LoVo (cell line): ENCODE data around the gene TNFSF4.
"Not testable (repeated sequence)": the region's sequence is repeated elsewhere in the genome, so short reads cannot be mapped to it uniquely, and the experiment has no call there.

Experiments
- DNase-seq: peaks from one replicate; pipeline ENCODE4 v3.0.0-alpha.2; 2016; ENCODE audit warnings: low spot score

TNFSF4 gene, protein sequence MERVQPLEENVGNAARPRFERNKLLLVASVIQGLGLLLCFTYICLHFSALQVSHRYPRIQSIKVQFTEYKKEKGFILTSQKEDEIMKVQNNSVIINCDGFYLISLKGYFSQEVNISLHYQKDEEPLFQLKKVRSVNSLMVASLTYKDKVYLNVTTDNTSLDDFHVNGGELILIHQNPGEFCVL

DNA sequence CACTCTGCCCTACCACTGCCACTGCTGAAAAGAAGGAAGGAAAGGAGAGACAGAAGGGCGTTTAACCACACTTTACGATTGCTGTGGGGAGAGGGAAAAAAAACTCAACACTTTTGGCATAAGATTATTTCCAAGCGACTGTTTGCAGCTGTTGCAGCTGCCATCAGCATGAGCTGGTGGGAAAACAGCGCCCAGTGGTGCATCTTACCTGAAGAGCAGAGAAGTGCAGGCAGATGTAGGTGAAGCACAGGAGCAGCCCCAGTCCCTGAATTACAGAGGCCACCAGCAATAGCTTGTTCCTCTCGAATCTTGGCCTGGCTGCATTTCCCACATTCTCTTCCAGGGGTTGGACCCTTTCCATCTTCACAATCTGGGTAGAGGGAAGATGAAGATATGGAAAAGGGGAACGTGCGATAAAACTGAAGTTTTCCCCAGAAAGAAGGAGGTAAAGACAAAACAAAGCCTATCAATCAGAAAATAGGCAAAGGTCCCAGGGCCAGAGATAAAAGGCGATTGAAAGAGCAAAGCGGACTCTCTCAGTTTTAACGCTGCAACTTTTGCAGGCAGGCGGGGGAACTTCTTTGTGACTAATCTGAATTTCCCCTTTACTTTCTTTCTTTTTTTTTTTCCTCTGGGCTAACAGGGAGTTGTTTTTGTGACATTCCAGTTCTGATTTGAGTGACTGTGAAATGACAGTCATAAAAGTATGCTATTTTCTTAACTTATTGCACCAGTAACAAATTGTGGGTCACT is at the start of gene TNFSF4:
Gene TNFSF4 (minus strand): TSS at position 516 of the 753 bp plus-strand sequence. CDS start 155 bp downstream, at position 361.
- no peak for DNase-seq

DNA sequence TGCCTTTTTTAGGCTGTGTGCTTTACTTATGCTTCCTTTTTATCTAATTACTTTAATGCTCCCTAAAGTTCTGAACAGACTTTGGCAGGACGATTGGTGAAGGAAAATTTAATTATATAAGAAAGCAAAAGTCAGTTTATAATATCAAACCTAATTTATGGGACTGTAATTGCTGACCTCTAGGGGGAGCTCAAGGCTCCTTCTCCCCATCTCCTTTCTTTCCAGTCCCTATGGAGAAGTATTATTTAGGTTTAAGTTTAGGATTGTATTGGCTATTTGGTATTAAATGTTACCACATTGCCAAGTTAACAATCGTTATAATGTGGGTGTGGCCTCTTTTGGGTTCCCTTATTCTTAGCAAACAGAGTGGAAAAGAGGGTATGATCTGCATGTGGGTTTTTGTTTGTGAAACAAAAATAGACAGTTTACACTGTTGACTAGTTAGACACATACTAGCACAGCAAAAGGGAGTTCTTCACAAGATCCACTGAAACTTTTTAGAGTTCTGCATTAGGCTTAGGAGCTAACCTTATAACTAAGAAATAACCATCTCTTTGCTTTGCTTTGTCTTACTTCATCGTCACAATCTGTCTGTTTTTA is 48.2 kb upstream of the TNFSF4 start:
- peak; percentile 41 for DNase-seq

DNA sequence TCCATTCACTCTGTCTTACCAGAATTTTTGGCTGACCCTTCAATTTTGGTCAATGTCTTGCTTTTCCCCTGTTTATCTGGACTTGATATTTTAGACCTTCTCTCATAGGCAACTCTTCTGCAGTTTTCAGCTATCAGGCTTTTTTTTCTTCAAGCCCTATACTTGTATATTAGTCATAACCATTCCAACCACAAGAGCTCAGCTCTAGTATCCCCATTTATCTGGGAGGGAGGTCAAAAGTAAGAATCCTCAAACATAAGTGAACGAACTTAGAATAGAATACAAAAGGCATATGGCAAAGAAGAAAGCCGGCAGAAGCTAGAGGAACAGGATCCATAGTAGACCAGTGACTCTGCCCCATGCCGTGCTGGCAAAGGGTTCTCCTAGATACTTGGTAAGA is 45.9 kb upstream of the TNFSF4 start:
- no peak for DNase-seq

DNA sequence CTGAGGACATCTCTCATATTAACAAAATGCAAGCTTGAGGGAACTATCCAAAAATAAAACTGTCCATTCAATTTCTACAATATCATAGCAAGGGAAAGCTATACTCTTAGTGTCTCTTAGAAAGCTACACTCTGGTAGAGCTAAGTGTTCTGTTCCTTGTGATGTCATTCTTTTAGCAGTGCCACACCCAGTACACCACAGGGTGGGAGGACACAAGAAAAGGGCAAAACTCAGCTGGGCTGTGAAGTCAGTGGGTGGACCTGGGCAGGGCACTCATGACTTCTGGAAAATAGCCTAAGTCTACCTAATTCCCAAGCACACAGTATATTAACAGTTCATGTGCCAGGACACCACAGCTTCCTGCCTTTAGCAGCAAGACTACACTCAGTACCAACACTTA is 42.2 kb upstream of the TNFSF4 start:
- DNase-seq: peak; percentile 4

DNA sequence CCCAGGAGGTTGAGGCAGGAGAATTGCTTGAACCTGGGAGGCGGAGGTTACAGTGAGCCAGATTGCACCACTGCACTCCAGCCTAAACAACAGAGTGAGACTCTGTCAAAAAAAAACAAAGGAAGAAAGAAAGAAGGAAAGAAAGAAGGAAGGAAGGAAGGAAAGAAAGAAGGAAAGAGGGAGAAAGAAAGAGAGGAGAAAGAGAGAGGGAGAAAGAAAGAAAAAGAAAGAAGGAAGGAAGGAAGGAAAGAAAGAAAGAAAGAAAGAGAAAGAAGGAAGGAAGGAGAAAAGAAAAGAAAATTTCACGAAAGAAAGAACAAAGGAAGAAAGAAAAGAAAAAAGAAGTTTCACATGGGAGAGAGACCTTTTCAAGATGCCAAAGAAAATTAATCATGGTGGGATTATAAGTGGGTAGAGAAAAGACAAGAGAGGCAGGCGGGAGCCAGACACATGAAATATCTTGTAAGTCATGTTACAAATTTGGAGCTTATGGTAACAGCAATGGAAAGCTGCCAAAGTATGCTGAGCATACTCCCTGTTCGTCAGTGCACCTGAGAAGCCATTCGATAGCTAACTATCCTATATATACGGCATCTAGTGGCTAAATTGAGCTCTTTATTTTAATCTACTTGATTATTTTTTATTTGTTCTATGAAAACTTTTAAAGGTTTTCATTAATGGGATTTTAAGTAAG is 41.3 kb upstream of the TNFSF4 start:
- DNase-seq: no peak

DNA sequence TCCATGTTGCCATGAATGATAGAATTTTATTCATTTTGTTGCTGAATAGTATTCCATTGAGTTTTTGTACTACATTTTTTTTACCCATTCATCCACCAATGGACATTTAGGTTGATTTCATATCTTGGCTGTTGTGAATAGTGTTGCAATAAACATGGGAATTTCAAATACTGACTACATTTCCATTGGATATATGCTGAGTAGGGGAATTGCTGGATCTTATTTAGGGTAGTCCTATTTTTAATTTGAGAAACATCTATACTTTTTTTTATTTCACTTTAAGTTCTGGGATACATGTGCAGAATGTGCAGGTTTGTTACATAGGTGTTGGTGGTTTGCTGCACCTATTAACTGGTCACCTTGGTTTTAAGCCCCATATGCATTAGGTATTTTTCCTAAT is 38.8 kb upstream of the TNFSF4 start:
- DNase-seq: no peak

DNA sequence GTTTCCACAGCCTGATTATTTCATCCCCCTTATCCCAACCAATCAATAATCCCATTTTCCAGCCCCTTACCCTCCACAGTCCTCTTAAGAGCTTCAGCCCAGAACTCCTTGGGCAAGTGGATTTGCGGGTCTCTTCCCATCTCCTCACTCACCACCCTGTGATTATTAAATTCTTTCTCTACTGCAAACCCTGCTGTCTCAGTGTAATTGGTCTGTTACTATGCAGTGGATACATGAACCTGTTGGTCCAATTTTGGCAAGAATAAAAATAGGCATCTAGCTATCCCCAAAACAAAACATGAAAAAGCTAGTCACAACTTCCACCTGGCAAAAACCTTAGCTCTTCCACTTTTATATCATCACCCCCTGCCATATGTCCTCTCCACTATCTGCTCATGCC is 36.2 kb upstream of the TNFSF4 start:
- no peak for DNase-seq

DNA sequence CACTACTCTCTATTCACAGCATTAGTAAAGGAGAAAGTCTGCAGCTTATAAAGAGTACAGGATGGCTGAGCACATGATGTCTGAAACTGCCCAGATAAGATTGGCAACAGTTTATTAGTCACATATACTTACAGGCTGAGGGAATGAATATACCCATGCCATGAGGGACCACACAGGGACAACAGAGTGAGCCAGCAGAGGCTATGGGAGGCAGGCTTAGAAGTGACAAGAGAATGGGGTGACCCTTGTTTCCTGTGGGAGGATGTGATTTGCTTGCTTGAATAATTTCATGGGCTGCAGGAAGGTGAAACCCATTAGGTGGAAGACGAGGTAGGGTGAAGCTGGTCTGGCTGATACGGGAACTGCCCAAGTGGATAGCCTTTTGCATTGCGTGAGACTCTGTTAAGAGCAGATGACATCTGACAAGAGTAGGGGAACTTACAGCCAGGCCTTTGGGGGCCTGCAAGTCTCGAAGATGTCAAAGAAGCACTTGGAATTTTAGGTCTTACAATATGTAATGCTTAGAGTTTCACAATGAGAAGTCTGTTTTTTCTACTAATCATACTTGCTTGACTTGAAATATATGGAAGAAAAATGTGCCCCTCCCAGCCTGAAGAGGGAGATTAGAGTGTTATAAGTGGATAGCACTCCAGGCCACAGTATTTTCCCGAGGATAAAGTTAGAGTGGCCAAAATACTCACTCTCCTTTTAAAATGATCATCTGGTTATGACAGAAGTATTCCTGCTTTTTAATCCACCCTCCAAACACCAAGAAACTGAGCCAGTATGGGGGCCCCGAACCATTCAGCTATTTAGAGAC is 34.6 kb upstream of the TNFSF4 start:
- no peak for DNase-seq

DNA sequence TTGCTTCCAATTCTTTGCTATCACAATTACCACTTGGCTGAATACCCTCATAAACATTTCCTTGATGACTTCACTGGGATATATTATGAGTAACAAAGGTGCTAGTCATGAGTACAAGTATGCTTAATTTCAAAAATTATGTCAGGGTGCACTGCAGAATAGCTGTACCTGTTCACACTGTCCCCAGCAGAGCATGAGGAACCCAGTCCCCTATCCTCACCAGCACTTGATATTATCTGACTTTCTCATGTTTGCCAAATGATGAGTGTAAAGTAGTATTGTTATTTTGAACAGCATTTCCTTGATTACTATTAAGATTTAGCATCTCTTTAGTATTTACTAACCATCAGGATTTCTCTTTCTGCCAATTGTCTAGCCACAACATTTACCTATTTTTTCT is 33.5 kb upstream of the TNFSF4 start:
- DNase-seq: no peak

DNA sequence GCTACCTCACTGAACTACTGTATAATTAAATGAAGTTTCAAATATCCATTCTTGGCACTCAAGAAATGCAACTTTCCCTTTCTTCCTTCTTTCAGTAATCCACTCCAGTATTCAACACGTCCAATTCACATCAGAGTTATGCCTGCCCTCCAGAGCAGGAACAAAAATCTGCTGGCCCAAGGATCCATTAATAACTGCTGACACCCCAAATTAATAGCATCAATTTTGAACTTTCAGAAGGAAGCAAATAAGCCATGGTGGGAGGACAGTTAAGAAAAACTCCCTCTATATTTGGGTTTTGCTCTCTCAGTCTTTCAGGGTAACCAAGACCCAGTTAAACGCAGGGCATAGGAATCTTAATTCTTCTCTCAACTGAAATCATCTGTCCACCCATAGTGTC is 31.9 kb upstream of the TNFSF4 start:
- no peak for DNase-seq

DNA sequence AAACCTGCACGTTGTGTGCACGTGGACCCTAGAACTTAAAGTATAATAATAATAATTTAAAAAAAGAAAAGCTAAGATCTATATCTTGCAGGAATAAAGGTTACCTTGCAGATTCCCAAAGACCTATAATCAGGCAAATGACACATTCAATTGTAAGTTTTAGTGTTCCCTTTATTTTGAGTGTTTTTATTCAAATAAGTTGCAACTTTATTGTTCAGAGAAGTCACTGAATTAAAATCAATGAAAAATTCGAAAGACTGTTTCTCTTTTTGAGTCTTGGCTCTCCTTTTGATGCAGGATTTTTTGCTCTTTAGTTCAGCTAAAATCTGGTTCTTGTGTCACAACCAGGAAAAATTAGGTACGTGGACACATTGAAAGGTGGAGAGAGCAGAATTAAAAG is 27.8 kb upstream of the TNFSF4 start:
- no peak for DNase-seq

DNA sequence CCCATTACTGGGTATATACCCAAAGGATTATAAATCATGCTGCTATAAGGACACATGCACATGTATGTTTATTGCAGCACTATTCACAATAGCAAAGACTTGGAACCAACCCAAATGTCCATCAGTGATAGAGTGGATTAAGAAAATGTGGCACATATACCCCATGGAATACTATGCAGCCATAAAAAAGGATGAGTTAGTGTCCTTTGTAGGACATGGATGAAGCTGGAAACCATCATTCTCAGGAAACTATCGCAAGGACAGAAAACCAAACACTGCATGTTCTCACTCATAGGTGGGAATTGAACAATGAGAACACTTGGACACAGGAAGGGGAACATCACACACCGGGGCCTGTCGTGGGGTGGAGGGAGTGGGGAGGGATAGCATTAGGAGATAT is 27.3 kb upstream of the TNFSF4 start:
- DNase-seq: not testable (repeated sequence)

DNA sequence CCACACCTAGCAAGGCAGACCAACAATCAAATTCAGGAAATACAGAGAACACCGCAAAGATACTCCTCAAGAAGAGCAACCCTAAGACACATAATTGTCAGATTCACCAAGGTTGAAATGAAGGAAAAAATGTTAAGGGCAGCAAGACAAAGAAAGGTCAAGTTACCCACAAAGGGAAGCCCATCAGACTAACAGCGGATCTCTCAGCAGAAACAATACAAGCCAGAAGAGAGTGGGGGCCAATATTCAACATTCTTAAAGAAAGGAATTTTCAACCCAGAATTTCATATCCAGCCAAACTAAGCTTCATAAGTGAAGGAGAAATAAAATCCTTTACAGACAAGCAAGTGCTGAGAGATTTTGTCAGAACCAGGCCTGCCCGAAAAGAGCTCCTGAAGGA is 21.9 kb upstream of the TNFSF4 start:
- DNase-seq: not testable (repeated sequence)

DNA sequence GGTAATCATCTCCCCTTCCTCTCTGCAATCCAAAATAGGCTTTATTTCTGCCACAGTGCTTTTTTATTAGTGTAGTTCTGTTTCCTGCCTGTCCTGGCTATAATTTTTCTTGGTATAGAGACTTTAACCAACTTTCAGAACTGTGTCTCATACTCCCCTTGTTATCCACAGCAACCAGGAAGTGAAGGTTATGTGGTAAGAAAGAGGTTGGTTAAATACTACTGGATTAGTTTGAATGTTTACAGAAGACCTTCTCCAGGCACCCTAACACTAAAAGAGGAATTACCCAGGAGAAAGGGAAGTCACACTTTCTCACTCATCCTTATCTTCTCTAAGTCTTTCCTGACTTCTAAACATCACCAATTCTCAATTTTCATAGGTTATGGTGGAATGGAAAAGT is 17.8 kb upstream of the TNFSF4 start:
- no peak for DNase-seq

DNA sequence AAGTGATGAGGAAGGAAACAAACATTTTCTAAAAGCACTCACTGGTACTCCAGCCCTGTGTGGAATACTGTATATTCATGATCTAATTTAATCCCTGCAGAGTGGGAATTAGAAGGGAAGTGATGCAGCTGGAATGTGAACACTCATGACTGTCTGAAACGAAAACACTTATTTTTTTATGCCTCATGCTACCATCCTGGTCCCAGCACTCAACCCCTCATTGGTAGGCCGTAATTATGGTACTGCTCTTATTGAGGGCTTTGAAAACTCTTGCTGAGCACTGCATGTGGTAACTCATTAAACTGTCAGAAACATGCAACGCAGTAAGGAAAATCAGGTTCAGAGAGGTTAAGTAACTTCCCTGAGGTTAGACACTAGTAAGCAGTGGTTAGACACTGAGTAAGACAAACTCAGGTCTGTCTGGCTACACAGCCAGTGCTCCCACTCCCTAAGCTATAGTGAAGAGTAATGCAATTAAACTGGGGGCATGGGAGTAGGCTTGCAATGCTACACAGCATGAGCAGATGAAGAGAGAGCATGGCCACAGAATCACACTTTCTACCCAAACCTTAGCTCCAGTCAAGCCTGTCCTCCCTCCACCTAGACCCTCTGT is 17.3 kb upstream of the TNFSF4 start:
- DNase-seq: no peak

DNA sequence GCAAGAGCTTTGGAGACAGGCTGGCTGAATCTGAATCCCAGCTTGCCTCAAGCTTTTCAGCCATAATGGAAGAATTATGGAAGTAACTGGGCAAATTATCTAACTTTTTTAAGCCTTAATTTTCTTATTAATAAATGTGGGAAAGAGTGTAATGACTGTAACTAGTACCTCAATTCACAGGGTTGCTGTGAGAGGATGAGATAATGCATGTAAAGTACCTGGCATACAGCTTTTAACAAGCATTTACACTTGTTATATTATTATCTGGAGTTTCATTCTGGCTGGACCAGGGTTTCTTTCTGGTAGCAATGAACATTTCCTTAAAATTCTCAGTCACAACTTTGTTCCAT is 15.9 kb upstream of the TNFSF4 start:
- no peak for DNase-seq

DNA sequence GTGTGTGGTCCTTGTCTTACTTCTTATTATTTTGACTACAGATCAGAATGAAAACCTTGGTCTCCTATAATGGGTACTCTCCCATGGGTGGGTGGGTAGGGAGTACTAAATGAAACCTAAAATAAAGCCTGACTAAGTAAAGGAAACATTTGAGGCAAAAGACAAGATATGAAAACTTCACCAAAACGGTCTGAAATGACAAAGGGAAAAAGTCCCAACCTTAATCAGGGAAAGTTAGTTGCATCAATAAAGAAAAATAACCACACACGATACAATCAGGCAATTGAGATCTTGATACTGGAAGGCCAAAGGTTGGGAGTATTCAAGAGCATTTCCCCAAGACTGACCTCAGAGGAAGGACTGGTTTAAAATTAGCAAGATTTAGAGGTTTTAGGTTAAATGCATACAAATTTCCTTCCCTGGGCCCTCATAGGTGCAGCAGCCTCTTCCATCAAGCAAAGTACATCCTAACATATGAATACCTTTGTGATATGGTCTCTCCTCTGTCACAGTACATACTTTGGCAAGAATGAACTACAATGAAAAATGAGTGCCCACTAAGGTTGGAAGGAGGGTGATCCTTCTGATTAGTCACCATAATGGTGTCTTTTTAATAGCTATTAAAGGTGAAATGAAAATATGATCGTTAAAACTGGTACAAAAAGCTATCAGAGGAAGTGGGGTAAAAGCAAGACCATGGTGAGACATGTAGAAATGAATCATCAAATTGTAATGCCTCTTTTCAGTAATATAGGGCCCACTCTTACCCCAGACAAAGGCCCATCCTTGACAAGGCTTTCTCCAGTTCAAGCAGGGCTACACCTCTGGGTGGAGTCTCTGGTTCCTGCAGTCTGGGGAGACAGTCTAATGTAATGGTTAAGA is 15.3 kb upstream of the TNFSF4 start:
- no peak for DNase-seq

DNA sequence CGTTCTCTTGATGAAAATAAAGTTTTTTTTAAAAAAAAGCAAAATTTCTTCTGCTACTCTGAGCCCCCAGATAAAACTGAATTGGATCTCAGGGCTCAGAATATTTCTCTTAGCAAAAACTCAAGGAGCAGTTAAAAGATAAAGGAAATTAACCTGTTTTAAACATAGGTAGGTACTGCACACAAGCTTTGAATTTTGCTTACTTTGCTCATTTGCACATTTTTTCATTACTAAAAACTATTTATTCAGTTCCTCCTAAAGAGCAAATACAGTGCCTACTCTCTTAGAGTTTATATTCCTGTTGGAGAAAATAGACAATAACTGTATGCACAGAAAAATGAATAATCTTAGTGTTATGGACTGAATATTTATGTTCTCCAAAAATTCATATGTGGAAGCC is 13.0 kb upstream of the TNFSF4 start:
- no peak for DNase-seq

DNA sequence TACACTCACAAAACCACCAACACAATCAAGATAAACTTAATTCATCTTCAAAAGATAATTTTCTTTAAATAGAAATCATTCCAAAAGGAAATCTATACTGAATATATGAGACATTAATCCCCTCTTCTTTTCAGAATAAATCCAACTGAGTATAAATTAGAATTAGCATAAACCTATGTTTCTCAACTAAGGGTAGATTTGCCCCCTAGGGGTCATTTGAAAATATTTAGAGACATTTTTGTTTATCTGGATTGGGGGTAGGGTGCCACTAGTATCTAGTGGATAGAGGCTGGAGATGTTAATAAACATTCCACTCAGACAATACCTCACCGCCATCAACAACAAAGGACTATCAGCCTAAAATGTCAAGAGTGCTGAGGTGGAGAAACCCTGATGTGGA is 6.5 kb upstream of the TNFSF4 start:
- DNase-seq: no peak

DNA sequence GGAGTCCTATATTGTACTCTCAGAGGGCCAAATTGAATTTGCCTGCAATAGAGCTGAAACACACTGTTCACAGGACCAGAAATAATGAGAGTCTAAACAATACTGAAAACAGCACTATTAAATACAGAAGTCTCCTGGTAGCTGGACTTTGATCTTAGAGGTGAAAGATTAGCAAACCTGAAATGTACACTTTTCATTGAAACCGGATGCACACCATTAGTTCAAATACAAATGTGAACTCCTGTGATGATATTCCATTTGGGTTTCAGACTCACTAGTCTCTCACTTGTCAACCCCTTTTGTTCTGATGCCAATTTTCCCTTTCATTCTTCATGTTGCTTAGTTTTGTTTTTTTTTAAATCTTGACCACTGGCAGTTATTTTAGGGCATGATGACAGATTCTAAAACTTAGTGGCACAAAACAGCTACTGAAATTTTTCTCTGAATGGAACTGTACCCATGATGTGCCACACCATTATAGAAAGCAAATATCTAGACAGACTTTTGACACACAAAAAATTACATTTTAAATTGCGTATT is 5.9 kb upstream of the TNFSF4 start:
- DNase-seq: no peak
